Osteoblast (primary cell): ENCODE results near the gene DDX51. TPM values are rescaled to one million over a fixed set of nuclear protein-coding genes. Genes with fewer than 3 reads are reported as not detected.

Experiments
- DNase-seq: peaks from one replicate; pipeline ENCODE4 v3.0.0; 2011; ENCODE audit warnings: low spot score, mixed read lengths; ENCODE audit not compliant: insufficient read length; ENCODE audit errors: missing footprints
- H2AFZ ChIP-seq: 2 replicates; pipeline ENCODE4 v1.6.0; 2011; ENCODE audit warnings: mild to moderate bottlenecking, low read length
- H3K27ac ChIP-seq: 2 replicates; pipeline ENCODE4 v1.5.1; 2011; ENCODE audit warnings: mild to moderate bottlenecking, low read depth, low read length, moderate library complexity
- H3K27me3 ChIP-seq: 2 replicates; pipeline ENCODE4 v1.6.0; 2012; ENCODE audit warnings: mild to moderate bottlenecking, control low read depth, inconsistent platforms, low read length, moderate library complexity; ENCODE audit not compliant: insufficient read depth
- H3K36me3 ChIP-seq: 2 replicates; pipeline ENCODE4 v1.5.1; 2011; ENCODE audit warnings: mild to moderate bottlenecking, low read length, control low read depth, moderate library complexity; ENCODE audit not compliant: insufficient read depth
- H3K4me1 ChIP-seq: 2 replicates; pipeline ENCODE4 v1.5.1; 2011; ENCODE audit warnings: mild to moderate bottlenecking, low read length, control low read depth, moderate library complexity; ENCODE audit not compliant: insufficient read depth
- H3K4me2 ChIP-seq: 2 replicates; pipeline ENCODE4 v1.6.0; 2011; ENCODE audit warnings: mild to moderate bottlenecking, low read length; ENCODE audit not compliant: insufficient read depth
- H3K4me3 ChIP-seq: fragments of 200-600 bp; sonication (generic); 3 replicates; pipeline ENCODE4 v1.5.1; 2012; ENCODE audit warnings: mild to moderate bottlenecking, low read length, inconsistent platforms; ENCODE audit not compliant: insufficient read depth
- H3K79me2 ChIP-seq: 2 replicates; pipeline ENCODE4 v1.6.0; 2012; ENCODE audit warnings: mild to moderate bottlenecking, low read length, control low read depth, inconsistent platforms; ENCODE audit not compliant: insufficient read depth
- H3K9me3 ChIP-seq: 2 replicates; pipeline ENCODE4 v1.5.1; 2011; ENCODE audit warnings: low read depth, low read length, control low read depth
- H4K20me1 ChIP-seq: 2 replicates; pipeline ENCODE4 v1.6.0; 2012; ENCODE audit warnings: mild to moderate bottlenecking, low read length, control low read depth; ENCODE audit not compliant: insufficient read depth
- total RNA-seq: library from RNA; depleted of rRNA; stranded (reverse); fragments of >200 nt; gene quantifications from 2 replicates; pipeline ENCODE4 v1.2.3, GENCODE V29; 2012
- TF ChIP-seq, protein P1 (sequence below): IDR thresholded peaks from 2 replicates; pipeline ENCODE4 v1.5.1; 2011; ENCODE audit warnings: mild to moderate bottlenecking, low read depth, low read length, moderate library complexity; ENCODE audit errors: extremely low read depth

The DDX51 gene
- total RNA-seq, 1 donor, result 6.2 TPM

DNA sequence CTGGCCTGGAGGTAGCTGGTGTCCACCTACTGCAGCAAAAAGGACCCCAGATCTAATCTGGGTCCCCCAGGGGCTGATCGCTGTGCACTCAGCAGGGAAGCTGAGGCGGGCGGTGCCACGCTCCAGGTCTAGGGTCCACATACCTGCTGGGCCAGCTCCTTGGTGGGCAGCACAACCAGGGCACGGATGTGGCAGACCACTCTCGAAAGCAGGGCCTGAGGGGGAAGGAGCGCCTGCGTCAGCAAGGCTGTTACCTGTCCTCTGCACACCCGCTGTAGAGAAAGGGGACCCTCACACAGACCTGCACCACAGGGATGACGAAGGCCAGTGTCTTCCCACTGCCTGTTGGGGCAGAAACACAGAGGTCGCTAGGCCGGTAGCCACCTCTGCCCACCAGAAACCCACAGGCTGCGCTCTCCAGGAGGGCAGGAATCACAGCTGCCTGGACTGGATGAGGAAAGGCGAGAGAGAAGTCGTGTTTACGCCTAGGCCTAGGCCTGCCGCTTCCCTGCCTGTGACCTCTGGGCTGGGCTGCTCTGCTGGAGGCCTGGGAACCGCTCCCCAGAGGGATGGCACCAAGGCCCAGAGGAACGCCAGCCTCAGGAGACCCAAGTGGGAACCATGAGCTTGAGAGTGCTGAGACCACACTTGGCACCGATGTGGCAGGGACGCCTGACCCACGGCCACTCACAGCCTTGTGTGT, 2.0 kb downstream of the DDX51 start:
- Histone ChIP-seq H2AFZ (no peak overlapping the region), H4K20me1 (peaks cover 25% of the 10 kb centered on the region), H3K27ac (no peak overlapping the region), H3K79me2 (peaks cover 45% of the 10 kb centered on the region), H3K4me2 (no peak overlapping the region), H3K4me3 (no peak overlapping the region), H3K9me3 (no peaks in the 10 kb centered on the region), H3K27me3 (no peaks in the 10 kb centered on the region), H3K4me1 (peaks cover 21% of the 10 kb centered on the region), H3K36me3 (peaks cover 31% of the 10 kb centered on the region)
- peak; percentile 73 for DNase-seq
- TF ChIP-seq, protein P1, sequence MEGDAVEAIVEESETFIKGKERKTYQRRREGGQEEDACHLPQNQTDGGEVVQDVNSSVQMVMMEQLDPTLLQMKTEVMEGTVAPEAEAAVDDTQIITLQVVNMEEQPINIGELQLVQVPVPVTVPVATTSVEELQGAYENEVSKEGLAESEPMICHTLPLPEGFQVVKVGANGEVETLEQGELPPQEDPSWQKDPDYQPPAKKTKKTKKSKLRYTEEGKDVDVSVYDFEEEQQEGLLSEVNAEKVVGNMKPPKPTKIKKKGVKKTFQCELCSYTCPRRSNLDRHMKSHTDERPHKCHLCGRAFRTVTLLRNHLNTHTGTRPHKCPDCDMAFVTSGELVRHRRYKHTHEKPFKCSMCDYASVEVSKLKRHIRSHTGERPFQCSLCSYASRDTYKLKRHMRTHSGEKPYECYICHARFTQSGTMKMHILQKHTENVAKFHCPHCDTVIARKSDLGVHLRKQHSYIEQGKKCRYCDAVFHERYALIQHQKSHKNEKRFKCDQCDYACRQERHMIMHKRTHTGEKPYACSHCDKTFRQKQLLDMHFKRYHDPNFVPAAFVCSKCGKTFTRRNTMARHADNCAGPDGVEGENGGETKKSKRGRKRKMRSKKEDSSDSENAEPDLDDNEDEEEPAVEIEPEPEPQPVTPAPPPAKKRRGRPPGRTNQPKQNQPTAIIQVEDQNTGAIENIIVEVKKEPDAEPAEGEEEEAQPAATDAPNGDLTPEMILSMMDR, result no peak

DNA sequence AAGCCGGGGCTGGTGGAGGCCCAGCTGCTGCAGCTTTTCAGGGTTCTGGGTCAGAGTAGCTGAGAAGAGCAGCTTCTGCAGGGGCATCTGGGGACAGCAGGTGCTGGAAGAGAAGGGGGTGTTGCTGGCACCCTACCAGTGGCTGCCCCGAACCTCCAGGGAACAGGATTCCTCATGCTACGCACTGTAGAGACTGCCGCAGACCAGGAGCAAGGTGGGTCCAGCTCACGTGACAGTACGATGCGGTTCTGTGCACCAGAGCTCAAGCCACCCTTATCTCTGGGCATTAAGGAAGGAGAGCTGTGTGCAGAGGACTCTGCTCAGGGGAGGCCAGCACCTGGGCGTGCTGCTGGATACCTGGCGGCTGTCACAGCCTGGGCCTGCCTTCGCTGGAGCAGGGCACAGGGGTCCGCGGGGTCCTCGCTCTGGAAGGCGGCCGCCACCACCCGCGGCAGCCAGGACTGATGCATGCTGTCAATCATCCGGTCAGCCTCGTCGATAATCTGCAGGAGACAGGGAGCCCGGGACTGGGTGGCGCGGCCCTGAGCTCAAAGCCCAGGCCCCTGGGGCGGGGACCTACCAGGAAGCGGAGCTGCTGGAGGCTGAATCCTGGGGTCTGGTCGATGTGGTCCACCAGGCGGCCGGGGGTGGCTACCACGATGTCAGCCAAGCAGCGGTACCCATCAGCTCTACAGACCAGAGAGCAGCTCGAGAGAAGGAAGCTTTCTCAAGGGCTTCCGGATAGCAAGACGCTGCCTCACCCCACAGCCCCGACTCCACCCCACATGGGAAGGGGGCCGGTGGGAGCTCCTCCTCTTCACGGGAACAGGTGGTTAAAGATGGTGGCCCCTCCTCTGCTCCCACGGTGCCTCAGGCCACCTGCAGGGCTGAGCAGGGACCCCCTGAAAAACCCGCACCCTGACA, 2.9 kb downstream of the DDX51 start:
- no peak overlapping the region for H2AFZ ChIP-seq
- peak; percentile 67 for DNase-seq
- peaks cover 31% of the 10 kb centered on the region for H3K36me3 ChIP-seq
- H3K27ac ChIP-seq, result no peak overlapping the region
- H3K9me3 ChIP-seq, result no peaks in the 10 kb centered on the region
- H3K27me3 ChIP-seq, result no peaks in the 10 kb centered on the region
- no peak overlapping the region for H3K4me3 ChIP-seq
- TF ChIP-seq, protein P1, result no peak
- H3K4me2 ChIP-seq, result no peak overlapping the region
- H3K4me1 ChIP-seq, result peaks cover 25% of the 10 kb centered on the region
- H3K79me2 ChIP-seq, result peaks cover 38% of the 10 kb centered on the region
- peaks cover 20% of the 10 kb centered on the region for H4K20me1 ChIP-seq

DNA sequence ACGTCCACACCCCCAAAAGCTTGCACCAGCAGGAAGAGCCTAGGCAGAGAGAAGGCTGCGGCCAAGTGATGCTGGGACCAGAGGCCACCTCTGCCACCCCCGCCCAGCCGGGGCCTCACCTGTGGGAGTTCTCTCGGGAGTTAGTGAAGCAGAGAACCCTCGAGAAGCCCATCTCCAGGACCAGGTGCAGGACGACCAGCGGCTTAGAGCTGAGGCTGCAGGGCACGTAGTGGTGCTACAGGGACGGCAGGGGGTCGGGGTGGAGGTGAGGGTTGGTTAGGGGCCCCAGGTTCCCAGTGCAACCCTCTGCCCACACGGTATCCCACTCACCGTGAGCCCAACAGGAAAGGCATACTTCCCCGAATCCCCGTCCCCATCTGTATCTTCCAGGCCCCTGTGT, 3.6 kb downstream of the DDX51 start:
- H3K36me3 ChIP-seq, result peaks cover 31% of the 10 kb centered on the region
- DNase-seq, result peak; percentile 77
- H3K9me3 ChIP-seq, result no peaks in the 10 kb centered on the region
- no peaks in the 10 kb centered on the region for H3K27me3 ChIP-seq
- no peak overlapping the region for H3K27ac ChIP-seq
- H3K4me3 ChIP-seq, result no peak overlapping the region
- TF ChIP-seq, protein P1, result no peak
- H4K20me1 ChIP-seq, result peaks cover 16% of the 10 kb centered on the region
- H3K79me2 ChIP-seq, result peaks cover 31% of the 10 kb centered on the region
- no peak overlapping the region for H3K4me2 ChIP-seq
- no peak overlapping the region for H2AFZ ChIP-seq
- peaks cover 25% of the 10 kb centered on the region for H3K4me1 ChIP-seq

DNA sequence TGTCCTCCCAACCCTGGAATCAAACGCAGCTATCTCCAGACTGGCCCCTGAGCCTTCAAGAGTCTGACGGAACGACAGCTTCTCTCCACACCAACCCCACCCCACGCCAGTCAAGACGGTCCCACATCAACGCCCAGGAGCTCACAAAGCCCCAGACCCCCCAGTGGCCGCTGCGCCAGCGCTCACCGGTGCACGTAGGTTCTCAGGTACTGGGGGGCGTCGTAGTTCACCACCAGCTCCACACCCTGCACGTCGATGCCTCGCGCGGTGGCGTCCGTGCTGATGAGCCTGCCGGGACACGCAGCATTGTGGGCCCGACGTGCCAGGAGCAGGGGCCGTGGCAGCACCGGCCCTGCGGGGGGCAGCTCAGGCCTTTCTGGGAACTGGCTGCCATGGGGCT, 4.2 kb downstream of the DDX51 start:
- H2AFZ ChIP-seq, result no peak overlapping the region
- peaks cover 12% of the 10 kb centered on the region for H4K20me1 ChIP-seq
- peak; percentile 62 for DNase-seq
- peaks cover 31% of the 10 kb centered on the region for H3K36me3 ChIP-seq
- H3K9me3 ChIP-seq, result no peaks in the 10 kb centered on the region
- no peaks in the 10 kb centered on the region for H3K27me3 ChIP-seq
- peaks cover 25% of the 10 kb centered on the region for H3K79me2 ChIP-seq
- TF ChIP-seq, protein P1, result no peak
- H3K4me2 ChIP-seq, result no peak overlapping the region
- H3K4me1 ChIP-seq, result peaks cover 20% of the 10 kb centered on the region
- no peak overlapping the region for H3K27ac ChIP-seq
- H3K4me3 ChIP-seq, result no peak overlapping the region
